Measurements from ENCODE around the gene AHI1.
A peak's percentile ranks its signal among the peaks of the same experiment; 100 is the strongest.
"Not testable (repeated sequence)": the region's sequence is repeated elsewhere in the genome, so short reads cannot be mapped to it uniquely, and the experiment has no call there.

Gene AHI1

DNA sequence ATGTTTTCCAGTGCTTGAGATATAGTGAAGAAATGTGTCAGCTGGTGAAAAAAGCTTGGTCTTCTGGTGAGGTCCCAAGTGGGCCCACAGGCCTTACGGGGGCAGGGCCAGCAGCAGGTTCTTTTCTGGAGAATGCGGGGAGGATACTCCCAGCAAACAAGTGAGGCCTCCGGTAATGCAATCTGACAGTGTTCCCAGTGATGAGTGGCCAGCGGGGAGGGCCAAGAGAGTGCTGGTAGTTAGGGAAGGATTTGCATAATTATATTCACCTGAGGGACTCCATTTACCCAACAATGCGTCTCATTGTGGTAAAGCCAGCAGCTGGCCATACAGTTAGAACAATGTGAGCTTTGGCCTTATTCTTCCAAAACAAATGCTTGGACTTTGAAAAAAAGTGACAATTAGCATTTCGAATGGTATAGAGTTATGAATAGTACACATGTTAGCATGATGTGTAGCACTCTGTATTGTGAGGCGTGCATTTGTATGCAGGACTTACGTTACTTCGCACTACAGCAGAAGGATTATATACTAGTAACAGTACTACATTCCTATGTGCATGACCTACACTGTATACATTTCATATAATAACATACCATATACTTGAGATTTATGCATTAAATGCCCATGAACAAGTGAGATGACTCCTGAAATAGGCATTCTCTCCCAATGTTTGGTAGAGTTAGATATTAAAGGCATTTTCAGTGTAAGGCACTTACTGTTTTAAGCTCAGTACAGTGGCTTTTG lies 246.6 kb downstream of the AHI1 start:
- Histone ChIP-seq H3K4me3 (ENCODE audit: low read length) (peak overlapping the region; percentile 35), H3K27ac (ENCODE audit: low read length) (no peak overlapping the region), H3K9ac (ENCODE audit: low read length) (no peak overlapping the region), H3K27me3 (ENCODE audit: control insufficient read depth, insufficient read depth, low read length) (no peaks in the 10 kb centered on the region), H3K9me3 (ENCODE audit: control insufficient read depth, low read depth, low read length) (no peaks in the 10 kb centered on the region), H3K4me1 (ENCODE audit: control insufficient read depth, low read depth, low read length) (peaks cover 37% of the 10 kb centered on the region), H3K36me3 (ENCODE audit: control insufficient read depth, low read depth, low read length) (no peaks in the 10 kb centered on the region)

DNA sequence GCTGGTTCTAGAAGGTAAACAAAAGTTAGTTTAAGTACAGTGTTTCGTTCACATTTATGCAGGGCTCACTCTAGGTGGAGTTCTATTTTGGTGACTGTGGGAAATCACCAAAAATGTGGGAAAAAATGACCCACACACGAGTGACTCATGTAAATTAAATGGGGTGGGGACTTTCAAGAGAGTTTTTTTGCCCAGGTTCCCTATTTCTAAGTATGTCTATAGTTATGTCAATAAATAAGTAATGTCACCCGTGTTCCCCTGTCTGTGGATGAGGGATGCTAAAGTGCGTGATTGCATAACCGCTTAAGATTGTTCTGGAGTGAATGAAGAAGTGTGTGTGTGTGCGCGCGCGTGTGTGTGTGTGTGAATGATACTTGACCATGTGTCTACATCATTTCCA lies 247.3 kb downstream of the AHI1 start:
- Histone ChIP-seq H3K4me1 (ENCODE audit: control insufficient read depth, low read depth, low read length) (peaks cover 37% of the 10 kb centered on the region), H3K27ac (ENCODE audit: low read length) (no peak overlapping the region), H3K4me3 (ENCODE audit: low read length) (peak overlapping the region; percentile 9), H3K27me3 (ENCODE audit: control insufficient read depth, insufficient read depth, low read length) (no peaks in the 10 kb centered on the region), H3K36me3 (ENCODE audit: control insufficient read depth, low read depth, low read length) (no peaks in the 10 kb centered on the region), H3K9ac (ENCODE audit: low read length) (no peak overlapping the region), H3K9me3 (ENCODE audit: control insufficient read depth, low read depth, low read length) (no peaks in the 10 kb centered on the region)

DNA sequence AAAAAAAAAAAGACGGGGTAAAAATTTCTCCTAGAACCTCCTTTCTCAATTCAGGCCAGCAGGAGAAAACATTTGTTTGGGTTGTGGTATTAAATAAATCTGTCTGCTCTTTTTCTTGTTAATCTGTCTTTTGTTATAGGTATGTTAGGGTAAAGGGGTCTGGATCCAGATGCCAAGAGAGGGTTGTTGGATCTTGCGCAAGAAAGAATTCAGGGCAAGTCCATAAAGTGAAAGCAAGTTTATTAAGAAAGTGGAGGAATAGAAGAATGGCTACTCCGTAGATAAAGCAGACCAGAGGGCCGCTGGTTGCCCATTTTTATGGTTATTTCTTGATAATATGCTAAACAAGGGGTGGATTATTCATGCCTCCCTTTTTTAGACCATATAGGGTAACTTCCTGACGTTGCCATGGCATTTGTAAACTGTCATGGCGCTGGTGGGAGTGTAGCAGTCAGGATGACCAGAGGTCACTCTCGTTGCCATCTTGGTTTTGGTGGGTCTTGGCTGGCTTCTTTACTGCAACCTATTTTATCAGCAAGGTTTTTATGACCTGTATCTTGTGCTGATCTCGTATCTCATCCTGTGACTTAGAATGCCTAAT lies 251.0 kb downstream of the AHI1 start:
- H3K36me3 ChIP-seq (ENCODE audit: control insufficient read depth, low read depth, low read length); H3K9ac ChIP-seq (ENCODE audit: low read length); H3K27ac ChIP-seq (ENCODE audit: low read length); H3K27me3 ChIP-seq (ENCODE audit: control insufficient read depth, insufficient read depth, low read length); H3K9me3 ChIP-seq (ENCODE audit: control insufficient read depth, low read depth, low read length); H3K4me3 ChIP-seq (ENCODE audit: low read length): not testable (repeated sequence)
- H3K4me1 ChIP-seq (ENCODE audit: control insufficient read depth, low read depth, low read length), result peaks cover 23% of the 10 kb centered on the region

DNA sequence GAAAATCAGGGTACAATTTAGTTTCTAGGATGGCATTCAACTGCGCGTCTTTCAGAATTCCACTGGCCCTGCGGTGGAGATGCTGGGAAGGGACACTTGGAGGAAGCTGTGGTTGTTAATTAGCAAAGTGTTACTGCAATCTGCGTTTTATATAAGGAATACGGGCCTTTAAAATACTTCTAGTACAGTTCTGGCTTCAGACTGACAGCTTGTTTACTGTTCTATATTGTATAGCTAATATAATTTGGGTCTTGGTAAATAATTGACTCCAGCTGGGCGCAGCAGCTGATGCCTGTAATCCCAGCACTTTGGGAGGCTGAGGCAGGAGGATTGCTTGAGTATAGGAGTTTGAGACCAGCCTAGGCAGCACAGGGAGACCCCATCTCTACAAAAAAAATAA lies 252.7 kb downstream of the AHI1 start:
- Histone ChIP-seq H3K4me3 (ENCODE audit: low read length) (no peak overlapping the region), H3K36me3 (ENCODE audit: control insufficient read depth, low read depth, low read length) (no peaks in the 10 kb centered on the region), H3K9me3 (ENCODE audit: control insufficient read depth, low read depth, low read length) (no peaks in the 10 kb centered on the region), H3K9ac (ENCODE audit: low read length) (no peak overlapping the region), H3K27me3 (ENCODE audit: control insufficient read depth, insufficient read depth, low read length) (no peaks in the 10 kb centered on the region), H3K27ac (ENCODE audit: low read length) (no peak overlapping the region), H3K4me1 (ENCODE audit: control insufficient read depth, low read depth, low read length) (peaks cover 6% of the 10 kb centered on the region)

DNA sequence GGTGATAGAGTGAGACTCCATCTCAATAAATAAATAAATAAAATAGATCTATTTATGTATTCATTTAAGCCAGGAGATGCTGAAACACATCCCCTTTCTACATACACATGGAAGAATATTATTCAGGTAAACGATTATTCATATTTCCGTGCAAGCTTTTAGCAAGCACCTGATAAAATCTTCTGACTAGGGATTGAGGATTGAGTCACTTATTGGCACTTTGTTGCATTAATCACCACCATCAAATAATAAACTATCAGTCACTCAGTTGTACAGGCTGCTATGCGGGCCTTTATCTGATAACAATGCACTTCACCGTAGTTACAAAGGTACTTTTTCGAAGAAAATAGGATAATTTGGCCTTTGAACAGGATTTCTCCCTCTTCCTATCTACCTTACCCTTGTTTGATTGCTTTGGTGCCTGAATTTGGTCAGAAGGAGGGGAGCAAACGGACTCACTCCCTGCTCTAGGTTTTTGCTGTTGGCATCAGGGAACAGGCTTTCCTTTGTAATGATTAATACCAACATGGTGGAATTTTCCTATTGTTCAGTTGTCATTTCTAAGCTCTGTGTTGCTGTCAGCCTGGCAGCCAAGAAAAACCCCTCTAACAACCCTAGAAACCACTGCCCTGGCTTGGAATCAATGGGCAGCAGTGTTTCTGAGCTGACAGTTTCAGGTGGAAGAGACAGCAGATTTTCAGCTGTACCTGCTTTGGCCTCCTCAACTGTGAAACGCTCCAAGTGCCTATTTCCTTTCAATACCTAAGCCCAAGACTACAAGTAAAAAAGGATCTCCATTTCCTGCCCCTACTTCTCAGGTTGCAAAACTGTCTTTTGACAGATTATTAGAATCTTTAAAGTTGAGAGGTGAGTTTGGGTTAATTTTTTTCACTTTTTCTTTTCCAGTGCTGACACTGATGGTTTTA lies 253.4 kb downstream of the AHI1 start:
- H3K4me3 ChIP-seq (ENCODE audit: low read length), result no peak overlapping the region
- no peaks in the 10 kb centered on the region for H3K4me1 ChIP-seq (ENCODE audit: control insufficient read depth, low read depth, low read length)
- no peaks in the 10 kb centered on the region for H3K27me3 ChIP-seq (ENCODE audit: control insufficient read depth, insufficient read depth, low read length)
- no peaks in the 10 kb centered on the region for H3K36me3 ChIP-seq (ENCODE audit: control insufficient read depth, low read depth, low read length)
- H3K9me3 ChIP-seq (ENCODE audit: control insufficient read depth, low read depth, low read length), result no peaks in the 10 kb centered on the region
- no peak overlapping the region for H3K9ac ChIP-seq (ENCODE audit: low read length)
- no peak overlapping the region for H3K27ac ChIP-seq (ENCODE audit: low read length)

DNA sequence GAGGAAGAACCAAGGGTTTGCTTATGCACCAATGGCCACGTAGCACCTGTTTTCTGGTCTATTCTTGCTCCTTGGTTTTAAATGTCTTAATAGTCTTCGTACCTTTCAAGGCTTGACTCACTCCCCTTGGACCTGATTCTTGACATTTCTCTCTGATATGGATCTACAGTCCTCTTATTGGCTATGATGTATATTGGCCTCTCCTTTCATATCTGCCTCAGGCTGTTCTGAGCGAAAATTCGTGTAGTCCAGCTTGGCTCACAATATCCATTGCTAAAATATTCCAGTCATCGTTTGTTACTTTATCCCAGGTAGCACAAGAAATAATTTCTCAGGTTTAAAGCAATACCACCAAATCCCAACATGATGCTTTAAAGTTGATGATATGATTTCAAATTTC lies 256.8 kb downstream of the AHI1 start:
- Histone ChIP-seq H3K27me3 (ENCODE audit: control insufficient read depth, insufficient read depth, low read length) (no peaks in the 10 kb centered on the region), H3K27ac (ENCODE audit: low read length) (no peak overlapping the region)

DNA sequence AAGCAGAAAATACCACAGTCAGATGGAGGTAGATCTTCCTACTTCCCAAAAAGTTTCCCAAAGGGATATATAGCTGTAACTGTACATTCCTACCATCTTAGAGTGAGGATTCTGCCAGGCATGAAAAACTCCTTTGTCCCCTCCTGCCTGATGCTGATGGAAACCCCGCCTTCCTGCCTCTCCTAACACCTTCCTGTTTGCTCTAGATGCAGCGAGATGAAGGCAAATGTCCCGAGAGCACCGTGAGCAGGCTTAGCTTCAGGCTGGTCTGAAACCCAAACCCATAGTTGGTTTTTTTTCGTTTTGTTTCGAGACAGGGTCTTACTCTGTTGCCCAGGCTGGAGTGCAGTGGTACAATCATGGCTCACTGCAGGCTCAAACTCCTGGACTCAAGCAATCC lies 260.8 kb downstream of the AHI1 start:
- H3K4me3 ChIP-seq (ENCODE audit: low read length), result no peak overlapping the region
- H3K9me3 ChIP-seq (ENCODE audit: control insufficient read depth, low read depth, low read length), result no peaks in the 10 kb centered on the region
- H3K27ac ChIP-seq (ENCODE audit: low read length), result no peak overlapping the region
- H3K27me3 ChIP-seq (ENCODE audit: control insufficient read depth, insufficient read depth, low read length), result no peaks in the 10 kb centered on the region
- no peaks in the 10 kb centered on the region for H3K4me1 ChIP-seq (ENCODE audit: control insufficient read depth, low read depth, low read length)
- H3K36me3 ChIP-seq (ENCODE audit: control insufficient read depth, low read depth, low read length), result no peaks in the 10 kb centered on the region
- H3K9ac ChIP-seq (ENCODE audit: low read length), result no peak overlapping the region

More for the DNA sequence above, 256.8 kb downstream of the AHI1 start:
- H3K9me3 ChIP-seq (ENCODE audit: control insufficient read depth, low read depth, low read length), result no peaks in the 10 kb centered on the region
- H3K36me3 ChIP-seq (ENCODE audit: control insufficient read depth, low read depth, low read length), result no peaks in the 10 kb centered on the region
- H3K9ac ChIP-seq (ENCODE audit: low read length), result no peak overlapping the region
- H3K4me1 ChIP-seq (ENCODE audit: control insufficient read depth, low read depth, low read length), result no peaks in the 10 kb centered on the region
- H3K4me3 ChIP-seq (ENCODE audit: low read length), result no peak overlapping the region

DNA sequence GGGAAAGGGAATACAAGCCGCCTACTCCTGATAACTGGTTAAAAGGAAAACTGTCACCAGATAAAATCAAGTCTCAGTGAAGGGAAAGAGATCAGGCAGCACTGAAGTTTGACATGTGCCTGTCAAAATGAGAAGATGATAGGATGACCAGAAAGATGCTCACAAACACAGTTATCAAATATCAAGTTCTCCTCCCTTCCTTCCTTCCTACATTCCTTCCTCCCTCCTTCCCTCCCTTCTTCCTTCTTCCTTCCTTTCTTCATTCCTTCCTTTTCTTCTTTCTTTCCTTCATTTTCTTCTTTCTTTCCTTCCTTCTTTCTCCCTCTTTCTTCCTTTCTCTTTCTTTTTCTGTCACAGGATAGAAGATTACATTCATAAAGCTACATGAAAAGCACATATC lies 261.2 kb downstream of the AHI1 start:
- H3K9me3 ChIP-seq (ENCODE audit: control insufficient read depth, low read depth, low read length), result no peaks in the 10 kb centered on the region
- H3K27me3 ChIP-seq (ENCODE audit: control insufficient read depth, insufficient read depth, low read length), result no peaks in the 10 kb centered on the region
- no peak overlapping the region for H3K9ac ChIP-seq (ENCODE audit: low read length)

DNA sequence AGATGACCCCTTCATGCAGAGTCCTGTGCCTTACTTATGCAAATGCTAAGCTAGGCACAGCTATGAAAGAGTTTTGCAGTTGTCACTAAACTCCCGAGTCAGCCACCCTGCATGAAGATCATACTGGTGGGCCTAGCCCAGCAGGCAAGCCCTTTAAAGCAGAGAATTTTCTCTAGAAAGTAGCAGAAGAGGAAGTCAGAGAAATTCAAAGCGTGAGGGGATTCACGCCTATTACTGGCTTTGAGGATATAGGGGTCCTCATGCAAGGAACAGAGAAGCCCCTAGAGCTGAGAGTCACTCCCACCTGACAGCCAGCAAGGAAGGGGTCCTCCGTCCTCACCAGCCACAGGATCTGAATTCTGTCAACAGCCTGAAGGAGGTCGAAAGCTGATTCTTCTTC lies 261.8 kb downstream of the AHI1 start:
- Histone ChIP-seq H3K36me3 (ENCODE audit: control insufficient read depth, low read depth, low read length) (no peaks in the 10 kb centered on the region), H3K9me3 (ENCODE audit: control insufficient read depth, low read depth, low read length) (no peaks in the 10 kb centered on the region), H3K4me3 (ENCODE audit: low read length) (no peak overlapping the region), H3K27ac (ENCODE audit: low read length) (no peak overlapping the region), H3K9ac (ENCODE audit: low read length) (no peak overlapping the region), H3K4me1 (ENCODE audit: control insufficient read depth, low read depth, low read length) (no peaks in the 10 kb centered on the region), H3K27me3 (ENCODE audit: control insufficient read depth, insufficient read depth, low read length) (no peaks in the 10 kb centered on the region)

More for the DNA sequence above, 261.2 kb downstream of the AHI1 start:
- no peak overlapping the region for H3K27ac ChIP-seq (ENCODE audit: low read length)
- no peaks in the 10 kb centered on the region for H3K4me1 ChIP-seq (ENCODE audit: control insufficient read depth, low read depth, low read length)
- no peak overlapping the region for H3K4me3 ChIP-seq (ENCODE audit: low read length)
- H3K36me3 ChIP-seq (ENCODE audit: control insufficient read depth, low read depth, low read length), result no peaks in the 10 kb centered on the region

DNA sequence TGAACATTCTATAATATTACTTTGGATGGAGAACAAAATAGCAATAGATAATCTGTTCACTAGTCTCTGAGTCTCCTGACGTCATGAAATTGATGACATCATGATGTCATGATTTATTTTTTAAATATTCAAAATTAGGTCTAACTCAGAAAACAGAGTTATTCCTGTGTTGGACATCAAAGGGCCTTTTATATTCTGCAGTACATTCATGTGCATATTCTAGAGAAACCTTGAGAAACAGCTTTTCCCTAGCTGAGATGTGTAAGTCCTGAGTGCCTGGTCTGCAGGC lies 263.1 kb downstream of the AHI1 start:
- no peaks in the 10 kb centered on the region for H3K9me3 ChIP-seq (ENCODE audit: control insufficient read depth, low read depth, low read length)
- H3K36me3 ChIP-seq (ENCODE audit: control insufficient read depth, low read depth, low read length), result no peaks in the 10 kb centered on the region
- H3K27me3 ChIP-seq (ENCODE audit: control insufficient read depth, insufficient read depth, low read length), result no peaks in the 10 kb centered on the region
- H3K4me3 ChIP-seq (ENCODE audit: low read length), result no peak overlapping the region
- no peak overlapping the region for H3K9ac ChIP-seq (ENCODE audit: low read length)
- H3K4me1 ChIP-seq (ENCODE audit: control insufficient read depth, low read depth, low read length), result no peaks in the 10 kb centered on the region
- no peak overlapping the region for H3K27ac ChIP-seq (ENCODE audit: low read length)

DNA sequence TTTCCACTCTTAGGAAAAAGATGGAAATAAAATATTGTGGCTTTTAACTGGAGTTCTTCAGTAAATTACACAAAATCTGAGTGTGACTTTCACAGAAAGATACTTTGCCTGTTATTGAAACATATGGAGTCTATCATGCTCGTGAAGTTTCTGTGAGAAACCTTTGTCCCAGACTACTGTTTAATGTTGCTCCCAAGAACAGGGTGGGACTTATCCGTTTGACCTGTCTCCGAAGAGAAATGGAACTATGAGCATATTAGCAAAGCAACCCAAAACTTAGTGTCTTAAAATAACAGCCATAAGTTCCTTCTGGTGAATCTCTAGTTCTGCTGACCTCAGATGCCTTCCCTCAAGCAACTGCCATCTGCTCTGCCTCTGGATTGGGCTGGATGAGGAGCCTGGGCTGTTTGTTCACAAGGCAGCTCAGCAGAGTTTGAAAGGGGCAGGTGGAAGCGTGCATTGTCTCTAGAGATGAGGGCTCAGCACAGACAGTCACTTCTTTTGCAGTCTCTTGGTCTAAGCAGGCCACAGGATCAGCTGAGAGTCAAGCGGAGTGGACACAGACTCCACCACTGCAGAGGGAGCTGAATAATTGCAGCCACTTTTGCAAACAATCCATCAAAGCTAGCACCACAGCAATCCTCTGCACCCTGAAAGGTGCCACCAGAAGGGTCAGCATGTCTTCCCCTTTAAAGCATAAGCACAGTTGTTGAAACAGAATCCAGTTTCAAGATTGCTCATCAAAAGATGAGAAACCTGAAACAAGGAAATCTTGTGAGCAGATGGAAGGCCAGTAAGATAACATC lies 263.7 kb downstream of the AHI1 start:
- Histone ChIP-seq H3K4me3 (ENCODE audit: low read length) (no peak overlapping the region), H3K27ac (ENCODE audit: low read length) (no peak overlapping the region), H3K9me3 (ENCODE audit: control insufficient read depth, low read depth, low read length) (no peaks in the 10 kb centered on the region), H3K36me3 (ENCODE audit: control insufficient read depth, low read depth, low read length) (no peaks in the 10 kb centered on the region), H3K4me1 (ENCODE audit: control insufficient read depth, low read depth, low read length) (no peaks in the 10 kb centered on the region), H3K9ac (ENCODE audit: low read length) (no peak overlapping the region), H3K27me3 (ENCODE audit: control insufficient read depth, insufficient read depth, low read length) (no peaks in the 10 kb centered on the region)
